Hypothalamus (tissue), 51 donors: ENCODE measurements around the gene RHEB.

Source experiments
- DNase-seq, 51 donors: peaks; one replicate each; lab custom pipeline; 2025; lab: John Stamatoyannopoulos, UW

Gene RHEB

DNA sequence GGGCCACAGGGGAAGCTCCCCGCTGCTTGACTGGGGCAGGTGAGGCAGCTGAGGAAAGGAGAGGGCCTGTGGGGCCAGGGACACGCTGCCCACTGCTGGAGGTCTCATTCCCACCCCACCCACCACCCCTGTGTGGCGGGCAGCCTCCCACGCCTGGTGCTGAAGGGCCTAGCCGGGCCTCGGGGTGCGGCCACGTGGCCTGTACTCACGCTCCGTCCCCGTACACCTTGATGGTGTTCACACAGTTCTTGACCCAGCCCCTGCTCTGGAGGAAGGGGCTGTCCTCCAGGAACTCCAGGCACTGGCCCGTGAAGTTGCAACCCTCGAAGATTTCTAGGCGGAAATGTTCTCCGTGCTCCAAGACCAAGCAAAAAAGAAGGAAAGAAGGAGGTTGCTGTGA lies 83.7 kb downstream of the RHEB start:
- no peak for DNase-seq

DNA sequence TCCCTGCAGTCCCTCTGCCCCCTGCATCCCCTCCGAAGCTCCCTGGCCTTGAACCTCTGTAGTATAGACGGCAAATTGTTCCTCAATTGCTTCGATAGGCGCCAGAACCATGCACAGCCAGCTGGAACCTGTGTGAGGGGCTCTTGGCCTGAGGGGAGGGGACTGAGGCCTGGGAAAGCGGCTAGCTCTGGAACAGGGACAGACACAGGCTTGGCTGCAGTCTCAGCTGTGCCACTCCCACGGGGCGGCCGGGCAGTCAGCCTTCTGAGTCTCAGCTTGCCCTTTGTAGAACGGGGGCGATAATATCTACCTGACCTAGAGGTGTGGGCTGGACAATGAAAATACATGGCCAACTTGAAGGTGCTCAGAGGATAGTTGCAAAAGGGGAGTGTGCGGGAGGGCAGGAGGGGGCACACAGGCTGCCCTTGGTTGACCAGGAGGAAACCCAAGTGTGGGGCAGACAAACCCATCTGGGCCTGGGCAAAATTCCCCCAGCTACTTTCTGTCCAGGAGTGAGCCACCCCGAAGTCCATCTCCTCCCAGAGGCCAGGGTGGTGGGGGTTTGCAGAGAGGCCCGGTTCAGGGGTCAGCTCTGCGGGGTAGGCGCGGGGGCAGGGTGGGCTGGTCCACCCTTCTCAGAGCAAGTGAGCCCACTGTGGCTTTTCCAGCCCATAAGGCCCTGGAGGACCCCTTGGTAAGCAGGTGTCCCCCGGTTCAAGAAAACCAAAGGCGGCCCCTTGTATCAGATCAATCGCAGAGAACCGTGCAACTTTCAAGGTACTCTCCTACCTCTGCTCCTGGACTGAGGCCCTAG lies 84.4 kb downstream of the RHEB start:
- peak in 10 of 51 donors; percentile 10 to 46 (median 22) for DNase-seq

GRCh38 chr7:151434549-151434948 lies 85.1 kb downstream of the RHEB start:
- no peak for DNase-seq

DNA sequence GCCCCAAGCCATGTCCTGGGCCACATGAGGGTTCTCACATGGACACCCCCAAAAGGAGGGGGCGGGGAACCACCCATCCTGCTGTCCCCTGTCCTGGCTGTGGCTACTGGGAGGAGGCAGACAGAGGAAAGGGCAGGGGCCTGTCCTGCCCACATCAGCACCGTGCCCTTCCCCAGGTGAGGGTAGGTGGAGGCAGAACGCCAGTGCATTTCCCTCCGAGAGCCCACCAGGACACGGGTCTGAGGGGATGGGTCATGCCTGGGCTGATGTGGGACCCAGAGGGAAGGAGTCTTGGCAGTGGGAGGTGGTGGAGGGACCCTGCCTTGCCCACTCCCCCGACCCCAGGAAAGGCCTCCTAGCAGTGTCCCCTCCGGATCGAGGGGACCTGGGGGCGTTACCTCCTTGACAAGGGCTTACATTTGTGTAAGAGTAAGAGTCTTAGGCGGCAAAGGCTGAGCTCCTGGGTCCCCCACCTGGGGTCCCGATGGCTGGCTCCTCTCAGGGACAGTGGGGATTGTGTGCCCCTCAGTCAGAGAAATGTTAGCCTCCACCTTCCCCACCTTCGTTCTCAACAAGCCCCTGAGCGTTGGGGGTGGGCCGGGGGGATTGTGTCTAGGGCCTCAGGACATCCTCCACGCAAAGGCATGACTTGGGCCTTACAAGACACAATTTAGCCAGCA lies 85.8 kb downstream of the RHEB start:
- DNase-seq: no peak

DNA sequence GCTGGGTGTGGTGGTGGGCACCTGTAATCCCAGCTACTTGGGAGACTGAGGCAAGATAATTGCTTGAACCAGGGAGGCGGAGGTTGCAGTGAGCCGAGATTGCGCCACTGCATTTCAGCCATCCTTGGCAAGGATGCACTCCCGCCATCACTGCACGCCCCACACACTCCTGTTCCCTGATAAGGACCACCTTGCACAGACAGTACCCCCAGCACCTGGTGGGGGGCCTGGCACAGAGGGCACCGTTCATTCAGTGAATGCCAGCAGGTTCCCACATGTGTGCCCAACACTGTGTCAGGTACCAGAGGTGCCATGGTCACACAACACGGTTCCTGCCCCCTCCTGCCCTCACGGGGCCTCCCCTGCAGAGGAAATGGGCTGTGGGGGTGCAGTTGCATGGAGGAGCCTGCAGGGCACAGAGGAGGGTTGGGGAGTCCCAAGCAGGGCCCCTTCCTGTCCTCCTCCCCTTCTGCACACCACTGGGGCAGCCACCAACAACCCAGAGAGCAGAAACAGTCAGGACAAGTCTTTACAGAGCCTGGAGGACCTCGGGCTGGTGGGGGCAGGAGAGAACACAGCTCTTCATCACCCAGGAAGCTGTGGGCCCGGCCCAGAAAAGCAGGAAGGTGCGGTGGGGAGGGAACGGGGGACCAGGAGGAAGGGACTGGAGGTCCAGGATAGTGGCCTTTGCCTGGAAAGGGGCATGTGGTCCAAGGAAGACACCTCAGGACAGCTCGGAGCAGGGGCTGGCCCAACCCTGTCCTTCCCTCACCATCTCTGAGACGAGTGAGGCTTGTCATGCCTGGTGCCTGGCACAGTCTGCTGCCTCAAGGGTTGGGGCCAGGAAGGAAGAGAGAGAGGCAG lies 86.8 kb downstream of the RHEB start:
- DNase-seq: no peak

GRCh38 chr7:151431768-151432311 lies 87.9 kb downstream of the RHEB start:
- no peak for DNase-seq

DNA sequence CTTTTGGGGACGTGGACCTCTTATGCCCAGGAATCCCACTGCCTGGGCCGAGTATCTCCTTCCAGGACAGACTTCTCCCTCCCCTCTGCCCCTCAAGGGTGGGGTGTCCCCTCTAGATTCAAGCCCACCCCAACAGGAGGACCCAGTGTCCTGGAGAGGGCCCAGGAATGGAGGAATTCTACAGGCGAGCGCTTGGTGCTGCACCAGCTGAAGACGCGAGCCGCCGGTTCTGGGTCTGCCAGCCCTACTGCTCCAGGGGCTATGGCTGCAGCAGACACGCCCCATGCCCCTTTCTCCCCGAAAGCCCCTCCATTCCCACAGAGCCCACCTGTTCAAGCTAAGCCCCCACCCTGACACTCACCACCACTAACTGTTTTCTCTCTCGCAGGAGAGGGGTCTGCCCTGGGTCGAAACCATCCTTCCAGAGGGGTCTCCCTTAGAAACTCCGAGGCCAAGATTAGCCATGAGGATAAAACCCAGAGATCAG lies 88.4 kb downstream of the RHEB start:
- DNase-seq: no peak

GRCh38 chr7:151430391-151431205 lies 89.1 kb downstream of the RHEB start:
- no peak for DNase-seq

- no peak for DNase-seq
Measured at GRCh38 chr7:151429560-151430331, 89.9 kb downstream of the RHEB start.

GRCh38 chr7:151429237-151429559 lies 90.5 kb downstream of the RHEB start:
- no peak for DNase-seq

DNA sequence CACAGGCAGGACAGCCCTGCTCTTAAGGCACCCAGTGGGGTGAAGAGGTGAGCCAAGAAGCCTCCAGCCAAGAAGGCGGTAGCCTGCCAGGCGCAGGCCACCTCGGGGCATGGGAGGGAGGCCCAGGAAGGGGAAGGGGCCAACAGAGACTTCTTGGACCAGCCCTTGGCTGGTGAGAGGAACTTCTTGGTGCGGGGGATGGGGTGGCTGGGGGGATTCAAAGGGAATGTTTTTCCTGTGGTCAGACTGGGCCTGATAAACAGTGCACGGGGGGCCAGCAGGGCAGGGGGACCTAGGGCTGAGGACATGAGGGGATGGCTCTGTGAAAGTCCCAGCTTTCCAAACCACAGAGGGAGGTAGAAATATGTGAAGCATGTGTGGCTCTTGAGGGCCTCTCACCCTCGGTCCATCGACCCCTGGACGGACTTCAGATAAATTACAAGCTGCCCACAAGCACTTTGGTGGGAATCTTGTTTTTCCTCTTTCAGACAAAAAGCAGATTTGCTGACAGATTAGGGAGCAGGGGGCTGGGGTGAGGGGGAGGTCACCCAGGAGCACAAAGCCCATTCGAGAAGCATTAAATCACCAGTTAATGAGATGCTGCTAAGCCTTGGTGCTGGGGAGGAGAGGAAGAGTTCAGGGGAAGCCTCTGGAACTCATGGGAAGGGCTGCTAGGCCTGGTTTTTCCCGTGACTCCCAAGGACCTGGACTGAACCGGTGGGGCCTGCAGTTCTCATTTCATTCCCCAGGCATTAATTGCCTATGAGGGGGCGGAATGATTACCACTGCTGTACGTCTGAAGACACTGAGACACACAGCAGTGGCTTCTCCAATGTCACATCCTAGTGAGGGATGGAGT lies 91.1 kb downstream of the RHEB start:
- DNase-seq: peak in 9 of 51 donors; percentile 7 to 25 (median 16)

GRCh38 chr7:151427705-151428377 lies 91.9 kb downstream of the RHEB start:
- DNase-seq: no peak

DNA sequence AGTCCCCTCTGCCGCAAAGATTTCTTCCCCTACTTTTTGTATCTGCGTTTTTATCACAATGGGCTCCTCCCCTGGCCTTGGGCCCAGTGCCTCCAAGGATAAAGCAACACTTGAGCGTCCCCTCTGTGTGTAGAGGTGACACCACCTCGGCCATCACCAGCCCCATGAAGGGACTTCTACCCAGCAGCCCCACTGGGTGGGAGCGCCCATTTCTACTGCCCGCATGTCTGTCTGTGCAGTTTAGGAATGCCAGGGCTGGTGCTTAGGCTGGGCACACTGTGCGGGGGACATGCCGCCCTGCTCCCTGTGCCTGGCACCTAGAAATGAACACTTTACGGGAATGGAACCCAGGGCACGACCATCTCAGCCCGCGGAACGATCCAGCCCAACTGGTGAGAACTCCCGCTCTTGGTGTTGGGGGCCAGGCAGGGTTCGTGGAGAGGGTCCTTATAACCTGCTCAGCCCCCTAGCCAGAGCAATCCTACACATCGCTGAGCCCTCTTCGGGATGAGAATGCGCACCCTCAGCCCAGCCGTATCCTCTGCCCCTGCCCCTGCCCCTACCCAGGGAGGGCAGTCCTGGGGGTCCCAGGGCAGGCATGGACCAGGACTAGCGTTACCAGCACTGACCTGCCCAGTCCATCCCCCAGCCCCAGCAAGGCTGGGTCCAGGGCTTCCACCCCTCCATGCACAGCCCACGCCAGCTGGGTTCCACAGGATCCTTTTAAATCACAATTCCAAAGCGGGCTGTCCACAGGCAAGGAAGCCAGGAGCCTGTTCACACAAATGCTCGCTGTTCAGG lies 92.6 kb downstream of the RHEB start:
- no peak for DNase-seq

DNA sequence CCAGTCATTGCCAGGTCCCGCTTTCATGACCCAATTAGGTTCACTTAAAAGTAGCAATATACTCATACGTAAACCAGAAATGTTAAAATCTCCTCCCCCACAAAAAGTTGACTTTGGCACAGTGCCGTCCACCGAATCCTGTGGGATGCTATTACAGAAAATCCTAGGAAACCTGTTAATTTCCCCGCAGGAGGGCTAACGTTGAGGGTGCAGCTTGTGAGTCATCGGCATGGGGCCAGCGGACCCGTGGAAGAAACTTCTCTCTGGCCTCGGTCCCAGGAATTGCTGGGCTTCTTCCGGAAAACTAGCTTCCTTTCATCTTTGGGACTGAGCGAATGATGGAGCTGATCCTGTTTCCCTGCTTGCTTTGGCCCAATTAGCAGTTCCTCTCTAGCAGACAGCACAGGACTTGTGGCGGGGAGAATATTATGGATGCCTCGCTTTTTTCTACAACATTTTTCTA lies 93.2 kb downstream of the RHEB start:
- DNase-seq: peak in 8 of 51 donors; percentile 9 to 54 (median 32)

- DNase-seq: no peak
Measured at GRCh38 chr7:151425670-151426440, 93.8 kb downstream of the RHEB start.

DNA sequence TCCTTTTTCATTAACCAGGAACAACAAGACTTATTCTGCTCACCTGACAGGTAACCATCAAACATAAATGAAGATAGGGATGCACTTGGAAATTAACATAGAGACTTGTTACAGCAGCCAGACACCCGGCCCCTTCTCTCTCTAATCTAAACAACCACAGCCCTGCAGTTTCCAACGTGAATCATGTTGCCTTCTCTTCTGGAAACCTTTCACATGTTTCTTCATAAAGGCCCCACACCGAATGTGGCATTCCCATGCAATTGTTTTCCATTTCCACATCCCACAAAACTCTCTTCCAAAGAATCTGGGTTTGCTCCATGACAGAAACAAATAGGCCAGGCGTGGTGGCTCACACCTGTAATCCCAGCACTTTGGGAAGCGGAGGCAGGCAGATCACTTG lies 94.9 kb downstream of the RHEB start:
- no peak for DNase-seq
